ENCODE results near the gene KLHL2.

DNA sequence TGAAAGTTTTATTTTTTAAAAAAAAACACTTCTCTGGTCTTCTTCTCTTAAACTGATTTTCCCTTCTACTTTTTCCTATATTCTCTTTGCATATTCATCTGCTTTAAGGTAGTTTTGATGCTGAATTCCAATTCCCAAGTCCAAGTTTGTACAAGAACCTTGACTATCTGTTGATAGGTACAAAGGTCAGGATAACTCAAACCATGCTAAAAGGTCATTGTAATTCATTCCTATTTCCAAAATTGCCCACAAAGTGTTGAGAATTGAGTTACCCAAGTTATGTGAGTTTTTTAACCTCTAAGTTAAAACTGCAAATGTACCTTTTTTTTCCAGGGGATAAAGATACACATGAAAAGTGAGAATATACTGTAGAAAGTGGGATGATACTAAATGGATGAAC lies 48.6 kb upstream of the KLHL2 start:
- TF ChIP-seq MXD4 (CRISPR knock-in tag; IDR thresholded peaks at IDR 0.05; ENCODE audit: borderline replicate concordance) (no peak), NR2C2 (CRISPR knock-in tag; IDR thresholded peaks at IDR 0.05) (no peak), ZBTB21 (CRISPR knock-in tag; IDR thresholded peaks at IDR 0.05; ENCODE audit: borderline replicate concordance) (no peak), NFE2L1 (CRISPR knock-in tag; IDR thresholded peaks at IDR 0.05) (no peak), NR3C1 (CRISPR knock-in tag; conservative IDR thresholded peaks at IDR 0.05; ENCODE audit: low read depth) (no peak), FOXK1 (CRISPR knock-in tag; IDR thresholded peaks at IDR 0.05) (no peak), SP1 (CRISPR knock-in tag; conservative IDR thresholded peaks at IDR 0.05) (no peak), TCF7 (CRISPR knock-in tag; IDR thresholded peaks at IDR 0.05; ENCODE audit: low read depth) (no peak)
- TF ChIP-seq, protein P1, sequence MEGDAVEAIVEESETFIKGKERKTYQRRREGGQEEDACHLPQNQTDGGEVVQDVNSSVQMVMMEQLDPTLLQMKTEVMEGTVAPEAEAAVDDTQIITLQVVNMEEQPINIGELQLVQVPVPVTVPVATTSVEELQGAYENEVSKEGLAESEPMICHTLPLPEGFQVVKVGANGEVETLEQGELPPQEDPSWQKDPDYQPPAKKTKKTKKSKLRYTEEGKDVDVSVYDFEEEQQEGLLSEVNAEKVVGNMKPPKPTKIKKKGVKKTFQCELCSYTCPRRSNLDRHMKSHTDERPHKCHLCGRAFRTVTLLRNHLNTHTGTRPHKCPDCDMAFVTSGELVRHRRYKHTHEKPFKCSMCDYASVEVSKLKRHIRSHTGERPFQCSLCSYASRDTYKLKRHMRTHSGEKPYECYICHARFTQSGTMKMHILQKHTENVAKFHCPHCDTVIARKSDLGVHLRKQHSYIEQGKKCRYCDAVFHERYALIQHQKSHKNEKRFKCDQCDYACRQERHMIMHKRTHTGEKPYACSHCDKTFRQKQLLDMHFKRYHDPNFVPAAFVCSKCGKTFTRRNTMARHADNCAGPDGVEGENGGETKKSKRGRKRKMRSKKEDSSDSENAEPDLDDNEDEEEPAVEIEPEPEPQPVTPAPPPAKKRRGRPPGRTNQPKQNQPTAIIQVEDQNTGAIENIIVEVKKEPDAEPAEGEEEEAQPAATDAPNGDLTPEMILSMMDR (IDR thresholded peaks at IDR 0.05), result no peak
- TF ChIP-seq, protein P2, sequence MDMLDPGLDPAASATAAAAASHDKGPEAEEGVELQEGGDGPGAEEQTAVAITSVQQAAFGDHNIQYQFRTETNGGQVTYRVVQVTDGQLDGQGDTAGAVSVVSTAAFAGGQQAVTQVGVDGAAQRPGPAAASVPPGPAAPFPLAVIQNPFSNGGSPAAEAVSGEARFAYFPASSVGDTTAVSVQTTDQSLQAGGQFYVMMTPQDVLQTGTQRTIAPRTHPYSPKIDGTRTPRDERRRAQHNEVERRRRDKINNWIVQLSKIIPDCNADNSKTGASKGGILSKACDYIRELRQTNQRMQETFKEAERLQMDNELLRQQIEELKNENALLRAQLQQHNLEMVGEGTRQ (CRISPR knock-in tag; IDR thresholded peaks at IDR 0.05), result no peak
- TF ChIP-seq, protein P3, sequence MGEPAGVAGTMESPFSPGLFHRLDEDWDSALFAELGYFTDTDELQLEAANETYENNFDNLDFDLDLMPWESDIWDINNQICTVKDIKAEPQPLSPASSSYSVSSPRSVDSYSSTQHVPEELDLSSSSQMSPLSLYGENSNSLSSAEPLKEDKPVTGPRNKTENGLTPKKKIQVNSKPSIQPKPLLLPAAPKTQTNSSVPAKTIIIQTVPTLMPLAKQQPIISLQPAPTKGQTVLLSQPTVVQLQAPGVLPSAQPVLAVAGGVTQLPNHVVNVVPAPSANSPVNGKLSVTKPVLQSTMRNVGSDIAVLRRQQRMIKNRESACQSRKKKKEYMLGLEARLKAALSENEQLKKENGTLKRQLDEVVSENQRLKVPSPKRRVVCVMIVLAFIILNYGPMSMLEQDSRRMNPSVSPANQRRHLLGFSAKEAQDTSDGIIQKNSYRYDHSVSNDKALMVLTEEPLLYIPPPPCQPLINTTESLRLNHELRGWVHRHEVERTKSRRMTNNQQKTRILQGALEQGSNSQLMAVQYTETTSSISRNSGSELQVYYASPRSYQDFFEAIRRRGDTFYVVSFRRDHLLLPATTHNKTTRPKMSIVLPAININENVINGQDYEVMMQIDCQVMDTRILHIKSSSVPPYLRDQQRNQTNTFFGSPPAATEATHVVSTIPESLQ (CRISPR knock-in tag; IDR thresholded peaks at IDR 0.05), result no peak
- TF ChIP-seq, protein P4, sequence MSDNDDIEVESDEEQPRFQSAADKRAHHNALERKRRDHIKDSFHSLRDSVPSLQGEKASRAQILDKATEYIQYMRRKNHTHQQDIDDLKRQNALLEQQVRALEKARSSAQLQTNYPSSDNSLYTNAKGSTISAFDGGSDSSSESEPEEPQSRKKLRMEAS (CRISPR knock-in tag; IDR thresholded peaks at IDR 0.05), result no peak
- TF ChIP-seq, protein P5, sequence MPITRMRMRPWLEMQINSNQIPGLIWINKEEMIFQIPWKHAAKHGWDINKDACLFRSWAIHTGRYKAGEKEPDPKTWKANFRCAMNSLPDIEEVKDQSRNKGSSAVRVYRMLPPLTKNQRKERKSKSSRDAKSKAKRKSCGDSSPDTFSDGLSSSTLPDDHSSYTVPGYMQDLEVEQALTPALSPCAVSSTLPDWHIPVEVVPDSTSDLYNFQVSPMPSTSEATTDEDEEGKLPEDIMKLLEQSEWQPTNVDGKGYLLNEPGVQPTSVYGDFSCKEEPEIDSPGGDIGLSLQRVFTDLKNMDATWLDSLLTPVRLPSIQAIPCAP (CRISPR knock-in tag; IDR thresholded peaks at IDR 0.05), result no peak

All from WTC11 (cell line).